Upper lobe of left lung (tissue), 6 donors: ENCODE data around the gene PPM1H. TPM values are rescaled to one million over a fixed set of nuclear protein-coding genes. Genes with fewer than 3 reads are reported as not detected.

Source experiments
- ATAC-seq, 2 donors: fragments of 200-7000 bp; cut with Tn5 transposase; one replicate each; pipeline ENCODE4 v1.9.1; 2022; ENCODE audit warnings: mild to moderate bottlenecking in 2 of 2, moderate library complexity in 2 of 2; ENCODE audit not compliant: low FRiP score in 2 of 2
- DNase-seq, 2 donors: peaks; one replicate each; pipeline ENCODE4 v3.0.0-alpha.2; 2019 to 2020
- H3K27ac ChIP-seq, 4 donors: fragments of 200-600 bp; sonication (generic); one replicate each; pipeline ENCODE4 v1.5.1; 2016 to 2019
- H3K27me3 ChIP-seq, 4 donors: fragments of 200-600 bp; sonication (generic); one replicate each; pipeline ENCODE4 v1.5.1; 2017 to 2019
- H3K36me3 ChIP-seq, 4 donors: fragments of 200-600 bp; sonication (generic); one replicate each; pipeline ENCODE4 v1.5.1; 2016 to 2019
- H3K4me1 ChIP-seq, 4 donors: fragments of 200-600 bp; sonication (generic); one replicate each; pipeline ENCODE4 v1.5.1; 2018 to 2019
- H3K4me3 ChIP-seq, 4 donors: fragments of 200-600 bp; sonication (generic); one replicate each; pipeline ENCODE4 v1.5.1; 2017 to 2019; ENCODE audit warnings: mild to moderate bottlenecking in 2 of 4, moderate library complexity in 1 of 4
- H3K9me3 ChIP-seq, 4 donors: fragments of 200-600 bp; sonication (generic); one replicate each; pipeline ENCODE4 v1.5.1; 2018 to 2019
- CTCF ChIP-seq, 6 experiments: fragments of 450-650 bp in 4 of 6; fragments of 200-600 bp in 2 of 6; sonication (generic) in 2 of 6; IDR thresholded peaks; one replicate each; pipeline ENCODE4 v1.5.1; 2016 to 2019; ENCODE audit warnings: antibody characterized with exemption in 6 of 6
- EP300 ChIP-seq, 4 donors: sonication (generic); formaldehyde crosslinking; IDR thresholded peaks; one replicate each; pipeline ENCODE4 v1.5.1; 2017; ENCODE audit warnings: antibody characterized with exemption in 4 of 4, control low read depth in 2 of 4
- POLR2A ChIP-seq, 4 donors: fragments of 450-650 bp; IDR thresholded peaks; one replicate each; pipeline ENCODE4 v1.5.1; 2016 to 2017; ENCODE audit warnings: antibody characterized with exemption in 4 of 4, mild to moderate bottlenecking in 2 of 4
- POLR2AphosphoS5 ChIP-seq, 2 donors: sonication (generic); formaldehyde crosslinking; IDR thresholded peaks; one replicate each; pipeline ENCODE4 v1.5.1; 2017; ENCODE audit warnings: antibody characterized with exemption in 2 of 2
- WGBS, 2 donors: methylation state at CpG; one replicate each; pipeline ENCODE4 v1.1.5; 2017 to 2018; 5-methylcytosine and 5-hydroxymethylcytosine counted together
- total RNA-seq, 6 donors: library from RNA; depleted of rRNA in 4 of 6; stranded (reverse); fragments of >200 nt in 4 of 6; gene quantifications; one replicate each; pipeline versions ENCODE4 v1.1.0 to v1.2.1, GENCODE V29; 2016 to 2021
- donor health status: DM: no; HTN: no; CAD: no; lungs with moderate emphysema.
- donor health status: DM: no; HTN: yes; CAD: no; lungs with severe emphysema.

Gene PPM1H
- total RNA-seq, 6 donors from 2014 or later, result 4.2 to 14.2 (median 8.4) TPM

GRCh38 chr12:62698701-62699101 lies 236.2 kb downstream of the PPM1H start:
- Histone ChIP-seq H3K9me3 (no peaks in the 10 kb centered on the region), H3K27ac (no peak overlapping the region), H3K4me3 (no peak overlapping the region), H3K36me3 (no peaks in the 10 kb centered on the region), H3K4me1 (peaks cover 12 to 21% (median 16%) of the 10 kb centered on the region in 4 donors), H3K27me3 (no peaks in the 10 kb centered on the region)
- TF ChIP-seq POLR2A (IDR thresholded peaks at IDR 0.05) (no peak), CTCF (IDR thresholded peaks at IDR 0.05) (no peak), EP300 (IDR thresholded peaks at IDR 0.05) (no peak), POLR2AphosphoS5 (IDR thresholded peaks at IDR 0.05) (no peak)
- DNase-seq, result no peak
- no peak for ATAC-seq

- no peak for TF ChIP-seq CTCF (IDR thresholded peaks at IDR 0.05)
- no peak for TF ChIP-seq EP300 (IDR thresholded peaks at IDR 0.05)
- TF ChIP-seq POLR2A (IDR thresholded peaks at IDR 0.05), result no peak
- TF ChIP-seq POLR2AphosphoS5 (IDR thresholded peaks at IDR 0.05), result no peak
- no peak for ATAC-seq
These were observed 237.1 kb downstream of the PPM1H start for GRCh38 chr12:62697893-62698292.

GRCh38 chr12:62695696-62696095 lies 239.3 kb downstream of the PPM1H start:
- WGBS, 2 donors, result 90 to 96% methylated on average over 2 of the region's 2 CpGs
- H3K4me1 ChIP-seq, result peaks cover 0 to 5% (median 2%) of the 10 kb centered on the region in 4 donors
- H3K27ac ChIP-seq, result no peak overlapping the region
- H3K27me3 ChIP-seq, result no peaks in the 10 kb centered on the region
- ATAC-seq (no peak), DNase-seq (no peak)
- no peak overlapping the region for H3K4me3 ChIP-seq
- TF ChIP-seq EP300 (IDR thresholded peaks at IDR 0.05) (no peak), CTCF (IDR thresholded peaks at IDR 0.05) (no peak), POLR2AphosphoS5 (IDR thresholded peaks at IDR 0.05) (no peak), POLR2A (IDR thresholded peaks at IDR 0.05) (no peak)
- H3K9me3 ChIP-seq, result no peaks in the 10 kb centered on the region
- H3K36me3 ChIP-seq, result no peaks in the 10 kb centered on the region

More at GRCh38 chr12:62697893-62698292, 237.1 kb downstream of the PPM1H start:
- Histone ChIP-seq H3K4me3 (no peak overlapping the region), H3K36me3 (no peaks in the 10 kb centered on the region), H3K27ac (no peak overlapping the region), H3K9me3 (no peaks in the 10 kb centered on the region), H3K4me1 (peaks cover 4 to 13% (median 8%) of the 10 kb centered on the region in 4 donors), H3K27me3 (no peaks in the 10 kb centered on the region)
- DNase-seq, result no peak
- 82 to 94% methylated on average over 1 of the region's 1 CpG for WGBS, 2 donors

- whole genome bisulfite sequencing, 2 donors, result 94 to 96% methylated on average over 3 of the region's 3 CpGs
- ATAC-seq (no peak), DNase-seq (no peak)
- Histone ChIP-seq H3K4me1 (peaks cover 0 to 5% (median 2%) of the 10 kb centered on the region in 4 donors), H3K36me3 (no peaks in the 10 kb centered on the region), H3K9me3 (no peaks in the 10 kb centered on the region), H3K4me3 (no peak overlapping the region), H3K27me3 (no peaks in the 10 kb centered on the region), H3K27ac (no peak overlapping the region)
- TF ChIP-seq POLR2A (IDR thresholded peaks at IDR 0.05), result no peak
- TF ChIP-seq CTCF (IDR thresholded peaks at IDR 0.05), result no peak
- TF ChIP-seq POLR2AphosphoS5 (IDR thresholded peaks at IDR 0.05), result no peak
- no peak for TF ChIP-seq EP300 (IDR thresholded peaks at IDR 0.05)
These were observed 240.3 kb downstream of the PPM1H start for GRCh38 chr12:62694632-62695031.

GRCh38 chr12:62694116-62694515 lies 240.8 kb downstream of the PPM1H start:
- H3K27me3 ChIP-seq, result no peaks in the 10 kb centered on the region
- no peak for ATAC-seq
- H3K27ac ChIP-seq, result no peak overlapping the region
- WGBS, 2 donors, result 81 to 82% methylated on average over 3 of the region's 3 CpGs
- H3K4me1 ChIP-seq, result peaks cover 0 to 5% (median 2%) of the 10 kb centered on the region in 4 donors
- no peaks in the 10 kb centered on the region for H3K9me3 ChIP-seq
- TF ChIP-seq POLR2AphosphoS5 (IDR thresholded peaks at IDR 0.05) (no peak), POLR2A (IDR thresholded peaks at IDR 0.05) (no peak), CTCF (IDR thresholded peaks at IDR 0.05) (no peak), EP300 (IDR thresholded peaks at IDR 0.05) (no peak)
- H3K36me3 ChIP-seq, result no peaks in the 10 kb centered on the region
- DNase-seq, result no peak
- H3K4me3 ChIP-seq, result no peak overlapping the region
